Tibial nerve (tissue), 4 donors: ENCODE measurements around the gene CDH4.

Experiments used
- CTCF ChIP-seq, 5 experiments: fragments of 200-600 bp in 3 of 5; fragments of 450-650 bp in 2 of 5; sonication (generic) in 3 of 5; IDR thresholded peaks; one replicate each; pipeline ENCODE4 v1.5.1; 2016 to 2019; ENCODE audit warnings: antibody characterized with exemption in 5 of 5, mild to moderate bottlenecking in 3 of 5, moderate library complexity in 2 of 5
- EP300 ChIP-seq, 2 donors: sonication (generic); formaldehyde crosslinking; IDR thresholded peaks; one replicate each; pipeline ENCODE4 v1.6.1; 2017; ENCODE audit warnings: antibody characterized with exemption in 2 of 2, mild to moderate bottlenecking in 1 of 2
- POLR2A ChIP-seq, 2 donors: fragments of 450-650 bp; IDR thresholded peaks; one replicate each; pipeline ENCODE4 v1.6.1; 2017; ENCODE audit warnings: antibody characterized with exemption in 2 of 2, mild to moderate bottlenecking in 2 of 2, moderate library complexity in 2 of 2

- TF ChIP-seq EP300 (IDR thresholded peaks at IDR 0.05): no peak
- TF ChIP-seq CTCF (IDR thresholded peaks at IDR 0.05): no peak
- no peak for TF ChIP-seq POLR2A (IDR thresholded peaks at IDR 0.05)
These were observed 674.2 kb downstream of the CDH4 start for GRCh38 chr20:61926253-61926613.
